GM13977 (cell line): ENCODE data around the gene RPS6KL1.
A peak's percentile ranks its signal among the peaks of the same experiment; 100 is the strongest.

Experiments used
- DNase-seq: peaks from one replicate; pipeline ENCODE4 v3.0.0; 2012; ENCODE audit warnings: low spot score
- in situ Hi-C: fragments of 300-500 bp; cut with MboI; formaldehyde crosslinking; loops from one replicate; pipeline ENCODE4 v1.12.0; 2022; ENCODE audit warnings: low sequenced_read_pairs, low pct_unique_long_range_greater_than_20kb, mixed read lengths, inconsistent platforms; ENCODE audit not compliant: unreplicated experiment
- TF ChIP-seq, protein P1 (sequence below): IDR thresholded peaks from 2 replicates; pipeline ENCODE4 v1.5.1; 2012; ENCODE audit warnings: mild to moderate bottlenecking, control low read depth; ENCODE audit not compliant: insufficient read depth; ENCODE audit errors: extremely low read depth, missing control alignments

RPS6KL1 gene

DNA sequence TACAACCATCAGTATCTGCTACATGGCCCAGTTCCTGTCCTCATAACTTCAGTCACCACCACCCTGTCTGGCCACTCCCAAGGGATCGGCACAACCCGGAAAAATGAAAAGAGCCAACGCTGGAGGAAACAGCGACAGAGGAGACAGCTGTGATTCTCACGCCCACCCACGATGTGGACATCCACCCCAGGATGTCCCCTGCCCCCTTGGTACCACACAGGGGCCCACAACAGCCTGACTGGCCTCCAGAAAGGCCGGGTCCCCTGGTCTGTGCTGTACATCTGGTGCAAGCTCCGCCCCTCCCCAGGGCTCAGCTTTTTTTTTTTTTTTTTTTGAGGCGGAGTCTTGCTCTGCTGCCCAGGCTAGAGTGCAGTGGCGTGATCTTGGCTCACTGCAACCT, 12.5 kb downstream of the RPS6KL1 start:
- TF ChIP-seq, protein P1, sequence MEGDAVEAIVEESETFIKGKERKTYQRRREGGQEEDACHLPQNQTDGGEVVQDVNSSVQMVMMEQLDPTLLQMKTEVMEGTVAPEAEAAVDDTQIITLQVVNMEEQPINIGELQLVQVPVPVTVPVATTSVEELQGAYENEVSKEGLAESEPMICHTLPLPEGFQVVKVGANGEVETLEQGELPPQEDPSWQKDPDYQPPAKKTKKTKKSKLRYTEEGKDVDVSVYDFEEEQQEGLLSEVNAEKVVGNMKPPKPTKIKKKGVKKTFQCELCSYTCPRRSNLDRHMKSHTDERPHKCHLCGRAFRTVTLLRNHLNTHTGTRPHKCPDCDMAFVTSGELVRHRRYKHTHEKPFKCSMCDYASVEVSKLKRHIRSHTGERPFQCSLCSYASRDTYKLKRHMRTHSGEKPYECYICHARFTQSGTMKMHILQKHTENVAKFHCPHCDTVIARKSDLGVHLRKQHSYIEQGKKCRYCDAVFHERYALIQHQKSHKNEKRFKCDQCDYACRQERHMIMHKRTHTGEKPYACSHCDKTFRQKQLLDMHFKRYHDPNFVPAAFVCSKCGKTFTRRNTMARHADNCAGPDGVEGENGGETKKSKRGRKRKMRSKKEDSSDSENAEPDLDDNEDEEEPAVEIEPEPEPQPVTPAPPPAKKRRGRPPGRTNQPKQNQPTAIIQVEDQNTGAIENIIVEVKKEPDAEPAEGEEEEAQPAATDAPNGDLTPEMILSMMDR, result no peak
- in situ Hi-C loops, result no loop called here
- DNase-seq, result no peak

DNA sequence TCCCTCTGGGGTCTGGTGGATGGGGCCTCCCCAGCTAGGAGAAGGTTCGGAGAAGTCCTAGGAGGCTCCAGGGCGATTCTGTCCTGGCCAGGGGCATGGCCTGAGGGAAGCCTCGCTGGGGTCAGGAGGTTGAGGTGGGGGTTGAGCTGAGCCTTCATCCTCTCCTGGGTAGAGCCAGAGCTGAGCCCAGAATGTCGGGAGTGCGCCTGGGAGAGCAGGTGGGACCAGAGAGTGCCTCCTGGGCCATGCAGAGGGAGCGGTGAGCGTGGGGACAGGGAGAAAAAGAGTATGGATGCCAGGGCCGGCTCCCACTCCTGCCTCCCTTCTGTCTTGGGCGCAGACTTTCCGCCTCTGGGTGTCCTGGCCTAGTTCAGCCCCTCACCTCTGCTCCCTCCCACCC, 13.1 kb downstream of the RPS6KL1 start:
- TF ChIP-seq, protein P1, result no peak
- DNase-seq, result no peak
- in situ Hi-C loops, result loop anchor here (10.0 kb wide), 1 partner anchor 55 kb away; no protein-coding TSS in a partner anchor

DNA sequence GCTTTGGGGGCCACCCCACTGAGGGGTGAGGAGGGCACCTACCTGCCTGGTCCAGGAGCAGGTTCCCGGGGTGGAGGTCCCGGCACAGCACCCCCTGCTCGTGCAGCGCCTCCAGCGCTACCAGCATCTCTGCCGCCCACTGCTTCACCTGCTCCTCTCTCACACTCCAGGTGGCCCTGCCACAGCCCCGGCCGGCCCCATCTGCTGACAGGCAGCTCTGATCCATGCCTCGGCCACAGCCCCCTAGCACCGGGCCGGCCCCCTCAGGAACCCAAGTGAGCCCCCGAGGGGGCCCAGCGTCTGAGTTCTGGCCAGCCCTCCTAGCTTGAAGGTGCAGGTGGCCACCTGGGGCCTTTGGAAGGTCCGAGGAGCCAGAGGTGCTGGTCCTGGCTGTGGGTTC, 13.6 kb downstream of the RPS6KL1 start:
- in situ Hi-C loops, result loop anchor here (10.0 kb wide), 1 partner anchor 55 kb away; no protein-coding TSS in a partner anchor
- TF ChIP-seq, protein P1, result no peak
- DNase-seq, result no peak

DNA sequence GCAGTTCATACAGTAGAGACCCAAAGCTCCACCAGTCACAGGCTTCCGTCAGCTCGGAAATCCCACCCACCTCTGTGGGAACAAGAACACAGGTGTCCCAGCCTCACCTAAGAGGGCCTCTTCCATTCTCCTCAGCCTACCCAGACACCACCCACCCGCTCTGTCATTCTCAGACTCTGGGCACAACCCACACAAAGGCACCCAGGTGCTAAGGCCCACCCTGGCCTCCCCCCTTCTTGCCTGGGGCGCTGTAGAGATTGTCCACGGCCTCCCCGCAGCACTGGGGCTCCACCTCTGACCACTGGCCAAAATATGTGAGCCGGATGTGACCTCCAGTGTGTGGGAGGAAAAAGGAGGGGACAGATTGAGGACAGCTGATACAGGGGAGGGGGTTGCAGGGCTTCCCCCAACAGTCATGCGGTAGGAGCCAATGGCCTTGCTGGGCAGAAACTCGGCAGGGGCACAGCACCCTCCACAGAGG, 14.2 kb downstream of the RPS6KL1 start:
- DNase-seq, result no peak
- TF ChIP-seq, protein P1, result no peak
- in situ Hi-C loops, result loop anchor here (10.0 kb wide), 1 partner anchor 54 kb away; no protein-coding TSS in a partner anchor

DNA sequence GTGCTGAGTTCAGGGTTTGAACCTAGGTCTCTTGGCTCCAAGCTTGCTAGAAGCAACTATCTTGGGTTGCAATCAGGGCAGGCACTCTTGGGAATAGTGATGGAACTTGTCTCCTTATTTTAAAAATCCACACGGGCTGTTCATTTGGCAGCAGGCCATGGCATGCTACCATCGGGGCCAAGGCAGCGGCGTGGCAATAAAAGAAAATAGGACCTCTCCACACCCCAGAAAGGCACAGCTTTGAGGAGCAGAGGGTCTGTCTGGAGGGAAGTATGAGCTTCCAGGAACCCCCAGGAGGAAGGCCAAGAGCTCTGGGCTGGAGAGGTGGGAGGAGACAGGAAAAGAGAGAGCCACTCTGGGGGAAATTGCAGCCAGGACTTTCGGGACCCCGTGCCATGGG, 15.3 kb downstream of the RPS6KL1 start:
- DNase-seq, result no peak
- in situ Hi-C loops, result loop anchor here (10.0 kb wide), 1 partner anchor 53 kb away; no protein-coding TSS in a partner anchor

DNA sequence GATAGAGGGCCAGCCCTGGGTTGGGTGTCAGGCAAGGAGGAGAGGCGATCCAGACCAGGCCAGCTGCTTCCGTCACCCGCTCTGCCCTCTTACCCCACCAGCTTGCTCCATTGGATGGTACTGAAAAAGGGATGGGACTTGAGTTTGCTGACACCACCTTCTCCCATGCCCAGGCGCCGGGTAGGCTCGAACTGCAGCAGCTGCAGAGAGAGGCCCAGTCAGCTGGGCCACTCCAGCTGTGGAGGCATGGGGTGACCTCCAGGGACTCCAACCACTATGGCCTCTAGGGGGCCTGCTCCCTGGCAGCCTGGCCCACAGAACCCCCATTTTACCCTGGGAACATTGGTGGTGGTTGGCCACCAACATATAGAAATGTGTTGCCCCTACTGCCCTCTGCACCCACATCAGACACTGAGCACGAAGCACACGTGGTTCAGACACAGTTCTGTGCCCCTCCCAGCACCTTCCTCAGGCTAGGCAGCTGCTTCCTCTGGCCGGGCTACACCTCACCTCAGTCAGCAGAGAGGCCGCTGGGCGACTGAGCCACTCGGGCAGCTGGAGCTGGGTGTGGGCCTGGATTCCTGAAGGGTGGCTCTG, 16.0 kb downstream of the RPS6KL1 start:
- DNase-seq, result no peak
- in situ Hi-C loops, result loop anchor here (10.0 kb wide), 1 partner anchor 52 kb away; no protein-coding TSS in a partner anchor
- TF ChIP-seq, protein P1, result peak; percentile 41

More for the DNA sequence above, 15.3 kb downstream of the RPS6KL1 start:
- TF ChIP-seq, protein P1, result no peak
